HG02610 (cell line): ENCODE results near the gene TBCB.
A peak's percentile ranks its signal among the peaks of the same experiment; 100 is the strongest.

Experiments used
- ATAC-seq: cut with Tn5 transposase; IDR thresholded peaks from one replicate; pipeline ENCODE4 v1.9.1; 2021; ENCODE audit warnings: mild to moderate bottlenecking, moderate library complexity; ENCODE audit not compliant: unreplicated experiment

Gene TBCB

GRCh38 chr19:36100476-36100875 lies 14.8 kb upstream of the TBCB start:
- ATAC-seq: no peak

- ATAC-seq: no peak
Observed at GRCh38 chr19:36101550-36102327, 13.5 kb upstream of the TBCB start.

GRCh38 chr19:36103040-36103626 lies 12.1 kb upstream of the TBCB start:
- no peak for ATAC-seq

GRCh38 chr19:36103842-36104552 lies 11.3 kb upstream of the TBCB start:
- ATAC-seq: no peak

- no peak for ATAC-seq
Observed at GRCh38 chr19:36106441-36106840, 8.8 kb upstream of the TBCB start.

- ATAC-seq: no peak
Observed at GRCh38 chr19:36106991-36107390, 8.3 kb upstream of the TBCB start.

GRCh38 chr19:36108684-36109083 lies 6.6 kb upstream of the TBCB start:
- no peak for ATAC-seq

GRCh38 chr19:36110487-36111199 lies 4.6 kb upstream of the TBCB start, which contains the start of gene OVOL3:
Gene OVOL3, plus strand, starts transcription at chr19:36111143. Its CDS starts 60 bp downstream, at chr19:36111203.
- no peak for ATAC-seq

GRCh38 chr19:36111200-36111539 lies 4.1 kb upstream of the TBCB start:
- no peak for ATAC-seq

GRCh38 chr19:36112678-36113077 lies 2.6 kb upstream of the TBCB start:
- ATAC-seq: no peak

GRCh38 chr19:36113425-36113824 lies 1.8 kb upstream of the TBCB start:
- ATAC-seq: no peak

GRCh38 chr19:36113894-36114720 lies 1.2 kb upstream of the TBCB start:
- ATAC-seq: no peak

GRCh38 chr19:36114721-36115452 lies 381 bp upstream of the TBCB start, which contains the start of gene POLR2I:
Gene POLR2I, minus strand, starts transcription at chr19:36114875. Its CDS starts 19 bp downstream, at chr19:36114856.
- peak; percentile 81 for ATAC-seq

- ATAC-seq: no peak
Observed at GRCh38 chr19:36116344-36116637, 1.0 kb downstream of the TBCB start.

- ATAC-seq: no peak
Observed at GRCh38 chr19:36120092-36120983, 5.1 kb downstream of the TBCB start.

GRCh38 chr19:36120984-36121358 lies 5.7 kb downstream of the TBCB start:
- ATAC-seq: no peak

GRCh38 chr19:36121486-36122124 lies 6.3 kb downstream of the TBCB start:
- ATAC-seq: no peak

GRCh38 chr19:36125557-36125956 lies 10.3 kb downstream of the TBCB start:
- ATAC-seq: no peak

GRCh38 chr19:36128392-36128736 lies 13.1 kb downstream of the TBCB start:
- ATAC-seq: peak; percentile 3
